SK-N-SH treated with all-trans-retinoic acid at 6 μM for 48 hours (cell line): ENCODE measurements around the gene THOP1.

Source experiments
- PATZ1 ChIP-seq: fragments of 250-450 bp; sonication (Bioruptor Pico); IDR thresholded peaks from 2 replicates; pipeline ENCODE4 v1.8.0; 2020; ENCODE audit warnings: mild to moderate bottlenecking, moderate library complexity, borderline replicate concordance
- TSHZ2 ChIP-seq: fragments of 250-450 bp; sonication (Bioruptor Pico); IDR thresholded peaks from 2 replicates; pipeline ENCODE4 v1.5.0; 2020; ENCODE audit warnings: mild to moderate bottlenecking, moderate library complexity
- ZFP3 ChIP-seq: fragments of 250-450 bp; sonication (Bioruptor Pico); IDR thresholded peaks from 2 replicates; pipeline ENCODE4 v1.5.0; 2020; ENCODE audit warnings: mild to moderate bottlenecking, moderate library complexity
- ZFP30 ChIP-seq: fragments of 450-650 bp; formaldehyde crosslinking; IDR thresholded peaks from 2 replicates; pipeline ENCODE4 v1.5.0; 2022; ENCODE audit warnings: mild to moderate bottlenecking, moderate library complexity

- TF ChIP-seq PATZ1 (no peak), ZFP3 (CRISPR knock-in tag) (no peak), ZFP30 (CRISPR knock-in tag) (no peak), TSHZ2 (CRISPR knock-in tag) (no peak)
These were observed 2.1 kb upstream of the THOP1 start, which contains the start of gene SGTA for GRCh38 chr19:2782936-2783780.
